HG02852 (cell line): ENCODE data around the gene SLC26A9.

ENCODE experiments used
- ATAC-seq: cut with Tn5 transposase; IDR thresholded peaks from one replicate; pipeline ENCODE4 v1.9.1; 2021; ENCODE audit warnings: mild to moderate bottlenecking, moderate library complexity; ENCODE audit not compliant: unreplicated experiment

The SLC26A9 gene

GRCh38 chr1:205950280-205950679 lies 7.0 kb upstream of the SLC26A9 start:
- no peak for ATAC-seq

GRCh38 chr1:205949753-205950152 lies 6.5 kb upstream of the SLC26A9 start:
- ATAC-seq = no peak

GRCh38 chr1:205948886-205949285 lies 5.6 kb upstream of the SLC26A9 start:
- no peak for ATAC-seq

- no peak for ATAC-seq
Measured at GRCh38 chr1:205948039-205948438, 4.8 kb upstream of the SLC26A9 start.

- no peak for ATAC-seq
Measured at GRCh38 chr1:205947024-205947423, 3.8 kb upstream of the SLC26A9 start.

GRCh38 chr1:205945069-205945468 lies 1.8 kb upstream of the SLC26A9 start:
- no peak for ATAC-seq

GRCh38 chr1:205944525-205944924 lies 1.3 kb upstream of the SLC26A9 start:
- ATAC-seq = no peak

- ATAC-seq = no peak
Measured at GRCh38 chr1:205942631-205943159, 561 bp downstream of the SLC26A9 start.

GRCh38 chr1:205940710-205941109 lies 2.5 kb downstream of the SLC26A9 start:
- ATAC-seq = no peak

GRCh38 chr1:205939690-205940330 lies 3.4 kb downstream of the SLC26A9 start:
- no peak for ATAC-seq

- no peak for ATAC-seq
Measured at GRCh38 chr1:205938682-205939081, 4.6 kb downstream of the SLC26A9 start.

- ATAC-seq = no peak
Measured at GRCh38 chr1:205936846-205937586, 6.2 kb downstream of the SLC26A9 start.

- ATAC-seq = no peak
Measured at GRCh38 chr1:205936311-205936710, 6.9 kb downstream of the SLC26A9 start.

- no peak for ATAC-seq
Measured at GRCh38 chr1:205935869-205936268, 7.4 kb downstream of the SLC26A9 start.

- ATAC-seq = no peak
Measured at GRCh38 chr1:205934788-205935187, 8.5 kb downstream of the SLC26A9 start.

GRCh38 chr1:205933671-205934618 lies 9.3 kb downstream of the SLC26A9 start:
- no peak for ATAC-seq

- ATAC-seq = no peak
Measured at GRCh38 chr1:205932776-205933175, 10.5 kb downstream of the SLC26A9 start.

- ATAC-seq = no peak
Measured at GRCh38 chr1:205930799-205931281, 12.4 kb downstream of the SLC26A9 start.

- ATAC-seq = no peak
Measured at GRCh38 chr1:205930195-205930577, 13.1 kb downstream of the SLC26A9 start.

- ATAC-seq = no peak
Measured at GRCh38 chr1:205929496-205930194, 13.6 kb downstream of the SLC26A9 start.
